Activated CD4-positive, alpha-beta memory T cell treated with anti-CD3 and anti-CD28 coated beads, Interleukin-2, amount 10 ng/mL, durations not matched to agents 7 days and 5 days (primary cell): Measurements from ENCODE around the gene GBF1. TPM values are rescaled to one million over a fixed set of nuclear protein-coding genes. Genes with fewer than 3 reads are reported as not detected.

Experiments
- CTCF ChIA-PET: fragments of 350-600 bp; sonication (Branson Sonifier 250); formaldehyde crosslinking; loops from one replicate; lab custom pipeline; 2021; ENCODE audit warnings: antibody characterized with exemption, inconsistent platforms; lab: Charles Lee
- POLR2A ChIA-PET: fragments of 350-600 bp; sonication (Branson Sonifier 250); formaldehyde crosslinking; loops from one replicate; lab custom pipeline; 2021; ENCODE audit warnings: antibody characterized with exemption; lab: Charles Lee
- DNase-seq: peaks from one replicate; pipeline ENCODE4 v3.0.0-alpha.2; 2020
- H3K27ac Mint-ChIP-seq: one replicate; pipeline ENCODE4 v1.8.0; 2021; ENCODE audit warnings: mild to moderate bottlenecking, mixed read lengths
- H3K27me3 Mint-ChIP-seq: one replicate; pipeline ENCODE4 v1.8.0; 2021; ENCODE audit warnings: mixed read lengths
- H3K36me3 Mint-ChIP-seq: one replicate; pipeline ENCODE4 v1.8.0; 2021; ENCODE audit warnings: low read depth, mixed read lengths
- H3K4me1 Mint-ChIP-seq: one replicate; pipeline ENCODE4 v1.8.0; 2021; ENCODE audit warnings: mixed read lengths
- H3K4me3 Mint-ChIP-seq: one replicate; pipeline ENCODE4 v1.8.0; 2021; ENCODE audit warnings: mild to moderate bottlenecking, mixed read lengths
- H3K9me3 Mint-ChIP-seq: one replicate; pipeline ENCODE4 v1.8.0; 2021; ENCODE audit warnings: mixed read lengths
- total RNA-seq, 2 experiments: library from RNA; stranded (reverse); gene quantifications; one replicate each; pipeline ENCODE4 v1.2.3, GENCODE V29; 2021

Gene GBF1
- total RNA-seq, 2 experiments from 2014 or later, result 42.4 to 43.1 TPM

DNA sequence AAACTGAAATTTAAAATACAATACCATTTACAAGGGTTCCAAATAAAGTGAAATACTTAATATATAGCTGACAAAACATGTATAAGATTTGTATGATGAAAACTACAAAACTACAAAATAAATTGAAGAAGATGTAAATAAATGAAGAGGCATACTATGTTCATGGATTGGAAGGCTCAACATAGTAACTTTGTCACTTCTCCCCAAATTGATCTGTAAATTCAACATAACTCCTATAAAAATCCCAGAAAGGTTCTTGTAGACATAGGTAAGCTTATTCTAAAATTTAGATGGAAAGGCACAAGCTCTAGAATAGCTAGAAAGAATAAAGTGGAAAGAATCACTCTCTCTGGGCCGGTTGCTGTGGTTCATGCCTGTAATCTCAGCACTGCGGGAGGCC lies 126.0 kb downstream of the GBF1 start:
- peaks cover 68% of the 10 kb centered on the region for H3K36me3 Mint-ChIP-seq
- CTCF ChIA-PET, result interaction anchor here (1.0 to 2.9 kb wide), 4 partner anchors 13 to 126 kb away, joined by 3 to 15 read pairs (median 7); partner anchors contain the start of gene GBF1
- no peak for DNase-seq
- POLR2A ChIA-PET, result no interaction called here
- no peak overlapping the region for H3K4me3 Mint-ChIP-seq
- H3K9me3 Mint-ChIP-seq, result no peaks in the 10 kb centered on the region
- H3K4me1 Mint-ChIP-seq, result no peaks in the 10 kb centered on the region
- H3K27ac Mint-ChIP-seq, result no peak overlapping the region
- no peaks in the 10 kb centered on the region for H3K27me3 Mint-ChIP-seq

DNA sequence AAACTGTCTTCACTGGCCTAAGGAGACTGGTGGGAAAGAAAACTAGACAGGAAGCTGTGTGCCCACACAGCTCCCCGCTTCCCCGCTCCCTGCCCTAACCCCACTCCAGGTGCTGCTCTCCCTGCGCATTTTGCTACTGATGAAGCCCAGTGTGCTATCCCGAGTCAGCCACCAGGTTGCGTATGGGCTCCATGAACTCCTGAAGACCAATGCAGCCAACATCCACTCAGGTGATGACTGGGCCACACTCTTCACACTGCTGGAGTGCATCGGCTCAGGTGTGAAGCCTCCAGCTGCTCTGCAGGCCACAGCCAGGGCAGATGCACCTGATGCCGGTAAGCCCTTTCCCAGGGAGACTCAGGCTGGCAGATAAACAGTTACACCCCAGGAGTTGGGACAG lies 129.9 kb downstream of the GBF1 start:
- CTCF ChIA-PET, result interaction anchor here (1.6 to 2.7 kb wide), 2 partner anchors 23 to 145 kb away, joined by 5 to 13 read pairs; no protein-coding TSS in a partner anchor
- no peak overlapping the region for H3K4me3 Mint-ChIP-seq
- no peaks in the 10 kb centered on the region for H3K9me3 Mint-ChIP-seq
- H3K36me3 Mint-ChIP-seq, result peaks cover 53% of the 10 kb centered on the region
- H3K27ac Mint-ChIP-seq, result no peak overlapping the region
- H3K27me3 Mint-ChIP-seq, result no peaks in the 10 kb centered on the region
- H3K4me1 Mint-ChIP-seq, result no peaks in the 10 kb centered on the region
- DNase-seq, result no peak
- POLR2A ChIA-PET, result no interaction called here

DNA sequence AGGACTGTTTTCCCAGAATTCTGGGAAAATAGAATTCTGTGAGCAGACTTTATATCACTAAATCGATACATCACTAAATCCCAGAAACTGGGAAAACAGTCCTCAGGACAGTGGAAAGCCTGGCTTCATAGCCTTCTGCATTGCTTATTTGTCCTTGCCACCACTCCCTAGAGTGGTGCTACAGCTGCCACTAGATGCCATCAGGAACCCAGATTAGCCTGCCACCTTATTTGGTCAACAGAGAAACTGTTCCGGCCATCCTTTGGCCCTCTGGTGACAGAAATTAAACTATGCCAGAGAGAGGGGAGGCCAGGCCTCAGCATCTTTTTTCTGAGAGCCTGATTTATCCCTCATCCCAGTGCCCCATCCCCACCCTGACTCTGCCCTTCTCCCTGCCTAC lies 130.5 kb downstream of the GBF1 start:
- POLR2A ChIA-PET, result interaction anchor here (1.5 kb wide), 1 partner anchor 18 kb away, joined by 5 read pairs; no protein-coding TSS in a partner anchor

DNA sequence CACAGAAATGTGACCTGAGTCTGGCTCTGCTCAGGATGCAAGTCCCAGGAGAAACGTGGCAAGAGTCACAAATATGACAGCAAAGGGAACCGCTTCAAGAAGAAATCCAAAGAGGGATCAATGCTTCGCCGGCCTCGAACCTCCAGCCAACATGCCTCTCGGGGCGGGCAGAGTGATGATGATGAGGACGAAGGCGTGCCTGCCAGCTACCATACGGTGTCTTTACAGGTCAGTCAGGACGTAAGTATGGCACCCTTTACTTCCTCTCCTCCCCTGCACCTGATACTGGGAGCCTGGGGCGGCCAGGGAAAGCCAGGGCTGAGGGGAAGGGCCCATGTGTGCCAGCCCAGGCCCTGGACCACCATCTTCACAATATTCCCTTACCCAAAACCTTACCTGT lies 131.6 kb downstream of the GBF1 start:
- ChIA-PET CTCF (interaction anchor here (1.6 kb wide), 1 partner anchor 25 kb away, joined by 5 read pairs; no protein-coding TSS in a partner anchor), POLR2A (interaction anchor here (1.5 kb wide), 1 partner anchor 17 kb away, joined by 5 read pairs; no protein-coding TSS in a partner anchor)
- no peak for DNase-seq
- no peak overlapping the region for H3K27ac Mint-ChIP-seq
- H3K9me3 Mint-ChIP-seq, result no peaks in the 10 kb centered on the region
- peaks cover 50% of the 10 kb centered on the region for H3K36me3 Mint-ChIP-seq
- H3K4me1 Mint-ChIP-seq, result no peaks in the 10 kb centered on the region
- no peak overlapping the region for H3K4me3 Mint-ChIP-seq
- no peaks in the 10 kb centered on the region for H3K27me3 Mint-ChIP-seq

More for the DNA sequence above, 130.5 kb downstream of the GBF1 start:
- H3K4me1 Mint-ChIP-seq, result no peaks in the 10 kb centered on the region
- H3K27me3 Mint-ChIP-seq, result no peaks in the 10 kb centered on the region
- H3K36me3 Mint-ChIP-seq, result peaks cover 51% of the 10 kb centered on the region
- no peak overlapping the region for H3K27ac Mint-ChIP-seq
- CTCF ChIA-PET, result interaction anchor here (1.0 to 2.7 kb wide), 3 partner anchors 24 to 146 kb away, joined by 3 to 13 read pairs (median 5); no protein-coding TSS in a partner anchor
- no peak for DNase-seq
- no peaks in the 10 kb centered on the region for H3K9me3 Mint-ChIP-seq
- H3K4me3 Mint-ChIP-seq, result no peak overlapping the region

DNA sequence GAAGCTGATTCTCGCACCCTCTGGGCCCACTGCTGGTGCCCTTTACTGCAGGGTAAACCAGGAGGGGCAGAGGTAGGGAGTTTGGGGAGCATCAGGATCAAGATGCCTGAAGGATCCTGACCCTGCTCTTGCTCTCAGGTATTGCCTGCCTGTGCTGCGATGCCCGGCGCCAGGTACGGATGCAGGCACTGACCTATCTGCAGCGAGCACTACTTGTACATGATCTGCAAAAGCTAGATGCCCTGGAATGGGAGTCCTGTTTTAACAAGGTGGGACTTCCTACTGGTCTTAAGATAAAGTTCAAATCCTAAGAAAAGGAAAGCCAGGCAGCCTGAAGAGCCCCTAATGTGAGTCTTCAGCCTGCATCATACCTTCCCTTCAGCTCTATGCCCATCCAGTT lies 134.1 kb downstream of the GBF1 start:
- Mint-ChIP-seq H3K4me1 (no peaks in the 10 kb centered on the region), H3K27me3 (no peaks in the 10 kb centered on the region), H3K4me3 (no peak overlapping the region), H3K27ac (no peak overlapping the region), H3K36me3 (peaks cover 50% of the 10 kb centered on the region), H3K9me3 (no peaks in the 10 kb centered on the region)
- ChIA-PET POLR2A (interaction anchor here (2.7 kb wide), 1 partner anchor 15 kb away, joined by 10 read pairs; no protein-coding TSS in a partner anchor), CTCF (interaction anchor here (1.1 to 2.5 kb wide), 2 partner anchors 20 to 27 kb away, joined by 5 to 10 read pairs; no protein-coding TSS in a partner anchor)
- DNase-seq, result no peak

DNA sequence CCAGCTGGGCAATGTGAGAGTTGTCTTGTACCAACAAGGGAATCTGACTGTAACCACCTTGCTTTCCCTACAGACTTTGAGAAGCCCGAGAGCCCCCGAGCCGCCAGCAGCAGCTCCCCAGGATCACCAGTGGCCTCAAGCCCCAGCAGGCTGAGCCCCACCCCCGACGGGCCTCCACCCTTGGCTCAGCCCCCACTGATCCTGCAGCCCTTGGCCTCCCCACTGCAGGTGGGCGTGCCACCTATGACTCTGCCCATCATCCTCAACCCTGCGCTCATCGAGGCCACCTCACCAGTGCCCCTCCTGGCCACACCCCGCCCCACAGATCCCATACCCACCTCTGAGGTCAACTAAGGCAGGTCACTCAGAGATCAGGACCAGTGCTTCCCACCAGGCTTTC lies 136.7 kb downstream of the GBF1 start:
- Mint-ChIP-seq H3K4me1 (no peaks in the 10 kb centered on the region), H3K27me3 (no peaks in the 10 kb centered on the region), H3K36me3 (peaks cover 39% of the 10 kb centered on the region), H3K27ac (no peak overlapping the region), H3K9me3 (no peaks in the 10 kb centered on the region), H3K4me3 (no peak overlapping the region)
- CTCF ChIA-PET, result interaction anchor here (1.0 to 1.2 kb wide), 2 partner anchors 11 to 151 kb away, joined by 4 to 6 read pairs; no protein-coding TSS in a partner anchor
- POLR2A ChIA-PET, result interaction anchor here (0.6 kb wide), 1 partner anchor 12 kb away, joined by 3 read pairs; no protein-coding TSS in a partner anchor
- DNase-seq, result no peak

DNA sequence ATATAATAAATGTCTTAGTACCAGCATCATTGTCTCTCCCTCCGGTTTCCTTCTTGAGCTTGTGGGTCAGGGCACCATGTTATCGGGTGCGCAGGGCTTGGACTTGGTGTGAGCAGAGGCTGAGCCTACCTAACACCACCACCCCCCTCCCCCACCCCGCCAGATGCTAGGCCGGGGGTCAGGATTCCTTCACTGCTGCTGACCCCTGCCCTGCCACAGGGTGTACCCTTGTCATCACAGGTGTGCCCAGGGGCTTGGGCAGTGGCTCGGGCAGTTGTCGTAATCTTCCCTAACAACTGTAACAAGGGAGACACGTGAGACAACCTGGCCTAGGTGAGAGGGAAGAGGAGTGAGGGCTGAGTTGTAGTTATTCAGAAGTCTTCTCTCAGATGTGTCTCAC lies 137.5 kb downstream of the GBF1 start:
- CTCF ChIA-PET, result interaction anchor here (1.6 to 3.1 kb wide), 3 partner anchors 10 to 21 kb away, joined by 3 to 17 read pairs (median 10); no protein-coding TSS in a partner anchor
- H3K27ac Mint-ChIP-seq, result no peak overlapping the region
- H3K9me3 Mint-ChIP-seq, result no peaks in the 10 kb centered on the region
- peaks cover 37% of the 10 kb centered on the region for H3K36me3 Mint-ChIP-seq
- H3K27me3 Mint-ChIP-seq, result no peaks in the 10 kb centered on the region
- DNase-seq, result no peak
- POLR2A ChIA-PET, result interaction anchor here (0.6 kb wide), 1 partner anchor 12 kb away, joined by 3 read pairs; no protein-coding TSS in a partner anchor
- H3K4me1 Mint-ChIP-seq, result no peaks in the 10 kb centered on the region
- H3K4me3 Mint-ChIP-seq, result no peak overlapping the region

DNA sequence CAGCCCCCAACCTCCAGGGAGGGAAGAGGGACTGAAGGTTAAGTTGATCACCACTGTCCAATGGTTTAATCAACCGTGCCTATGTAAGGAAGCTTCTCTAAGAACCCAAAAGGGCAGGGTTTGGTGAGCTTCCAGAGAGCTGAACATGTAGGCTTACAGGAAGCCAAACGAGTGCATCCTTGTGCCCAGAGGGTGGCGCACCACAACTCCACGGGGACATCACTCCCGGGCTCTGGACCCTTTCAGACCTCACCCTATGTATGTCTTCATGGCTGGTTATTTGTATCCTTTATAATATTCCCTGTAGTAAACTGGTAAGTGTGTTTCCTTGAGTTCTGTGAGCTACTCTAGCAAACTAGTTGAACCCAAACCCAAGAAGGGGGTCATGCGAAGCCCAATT lies 138.7 kb downstream of the GBF1 start:
- Mint-ChIP-seq H3K4me1 (no peaks in the 10 kb centered on the region), H3K4me3 (no peak overlapping the region), H3K9me3 (no peaks in the 10 kb centered on the region), H3K27ac (no peak overlapping the region), H3K27me3 (no peaks in the 10 kb centered on the region), H3K36me3 (peaks cover 34% of the 10 kb centered on the region)
- no peak for DNase-seq
- ChIA-PET CTCF (interaction anchor here (1.1 to 3.4 kb wide), 10 partner anchors 9 to 200 kb away, joined by 3 to 22 read pairs (median 4); no protein-coding TSS in a partner anchor), POLR2A (no interaction called here)

DNA sequence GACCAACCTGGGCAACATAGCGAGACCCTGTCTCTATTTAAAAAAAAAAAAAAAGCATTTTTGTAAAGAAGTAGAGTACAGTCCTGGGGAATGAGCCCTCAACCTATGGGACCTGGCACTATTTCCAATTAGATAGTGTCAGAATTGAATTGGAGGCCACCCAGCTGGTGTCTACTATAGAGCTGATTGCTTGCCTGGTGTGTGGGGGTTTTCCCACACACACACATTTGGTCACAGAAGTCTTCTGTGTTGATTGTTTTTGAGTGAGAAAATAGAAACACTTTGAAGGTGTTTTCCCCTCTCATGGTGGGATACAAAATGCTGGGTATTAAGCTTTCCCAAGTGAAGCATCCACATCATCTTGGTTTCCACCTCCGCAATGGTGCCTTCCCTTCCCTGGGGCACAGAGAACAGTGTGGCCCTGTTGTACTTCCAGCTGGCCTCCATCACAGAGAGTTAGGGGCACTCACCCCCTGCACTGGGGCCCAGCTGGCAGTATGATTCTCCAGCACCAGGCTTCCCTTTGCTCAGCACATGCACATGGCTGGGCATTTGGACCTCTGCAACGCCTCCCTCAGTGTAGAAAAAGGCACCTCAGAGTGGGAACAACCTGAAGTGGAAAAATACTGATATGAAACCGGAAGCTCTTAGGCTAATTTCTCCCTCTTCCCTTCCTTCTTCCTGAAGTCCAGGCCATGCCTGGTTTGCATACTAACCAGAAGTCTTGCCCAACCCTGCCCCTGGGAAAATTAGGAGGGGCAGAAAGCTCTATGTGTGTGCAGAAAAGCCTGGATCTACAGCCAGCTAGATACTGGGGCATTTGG lies 139.5 kb downstream of the GBF1 start:
- DNase-seq, result no peak
- CTCF ChIA-PET, result interaction anchor here (1.1 to 3.4 kb wide), 10 partner anchors 8 to 199 kb away, joined by 3 to 22 read pairs (median 4); no protein-coding TSS in a partner anchor
- Mint-ChIP-seq H3K4me3 (no peak overlapping the region), H3K27ac (no peak overlapping the region), H3K36me3 (peaks cover 28% of the 10 kb centered on the region), H3K4me1 (no peaks in the 10 kb centered on the region), H3K9me3 (no peaks in the 10 kb centered on the region), H3K27me3 (no peaks in the 10 kb centered on the region)
- POLR2A ChIA-PET, result interaction anchor here (1.0 kb wide), 1 partner anchor 9 kb away, joined by 8 read pairs; no protein-coding TSS in a partner anchor

DNA sequence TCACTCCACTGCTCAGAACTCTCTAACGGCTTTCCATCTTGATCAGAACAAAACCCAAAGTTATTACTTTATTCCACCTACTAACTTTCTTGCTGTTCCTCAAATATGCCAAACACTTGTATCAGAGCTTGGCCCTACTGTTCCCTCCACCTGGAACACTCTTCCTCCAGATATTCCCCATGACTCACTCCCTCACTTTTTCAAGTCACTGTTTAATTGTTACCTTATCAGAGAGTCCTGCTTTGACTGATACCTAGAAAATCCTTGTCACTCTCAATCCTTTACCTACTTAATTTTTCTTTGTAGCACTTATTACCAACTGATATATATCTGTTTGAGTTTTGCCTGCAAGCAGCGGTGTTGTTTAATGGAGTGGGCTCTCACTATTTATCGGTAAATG lies 144.6 kb downstream of the GBF1 start:
- H3K4me1 Mint-ChIP-seq, result peaks cover 9% of the 10 kb centered on the region
- H3K27me3 Mint-ChIP-seq, result no peaks in the 10 kb centered on the region

DNA sequence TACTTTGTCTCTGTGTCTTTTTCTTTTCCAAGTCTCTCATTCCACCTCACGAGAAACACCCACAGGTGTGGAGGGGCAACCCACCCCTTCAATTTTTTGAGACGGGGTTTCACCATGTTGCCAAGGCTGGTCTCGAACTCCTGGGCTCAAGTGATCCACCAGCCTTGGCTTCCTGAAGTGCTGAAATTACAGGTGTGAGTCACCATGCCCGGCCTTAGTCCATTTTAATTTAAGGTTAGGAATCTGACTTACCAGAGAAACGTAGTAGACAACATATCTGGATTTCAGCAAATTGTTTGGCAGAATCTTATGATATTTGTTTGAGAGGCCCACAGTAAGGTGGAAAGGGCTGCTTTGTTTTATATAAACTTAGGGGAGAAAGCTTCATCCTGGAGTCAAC lies 147.0 kb downstream of the GBF1 start:
- no peak overlapping the region for H3K4me3 Mint-ChIP-seq
- H3K27ac Mint-ChIP-seq, result no peak overlapping the region
- no peaks in the 10 kb centered on the region for H3K27me3 Mint-ChIP-seq
- CTCF ChIA-PET, result interaction anchor here (1.7 to 10.7 kb wide), 5 partner anchors 8 to 191 kb away, joined by 6 to 199 read pairs (median 14); partner anchors contain the start of genes ELOVL3 and FBXL15
- POLR2A ChIA-PET, result interaction anchor here (1.0 to 1.7 kb wide), 2 partner anchors 13 to 44 kb away, joined by 3 to 5 read pairs; no protein-coding TSS in a partner anchor
- no peak for DNase-seq
- H3K4me1 Mint-ChIP-seq, result peaks cover 25% of the 10 kb centered on the region
- no peaks in the 10 kb centered on the region for H3K9me3 Mint-ChIP-seq
- H3K36me3 Mint-ChIP-seq, result peaks cover 15% of the 10 kb centered on the region

More for the DNA sequence above, 144.6 kb downstream of the GBF1 start:
- DNase-seq, result no peak
- Mint-ChIP-seq H3K9me3 (no peaks in the 10 kb centered on the region), H3K27ac (no peak overlapping the region), H3K36me3 (no peaks in the 10 kb centered on the region), H3K4me3 (no peak overlapping the region)
- POLR2A ChIA-PET, result interaction anchor here (1.0 kb wide), 1 partner anchor 160 kb away, joined by 3 read pairs; no protein-coding TSS in a partner anchor
- CTCF ChIA-PET, result interaction anchor here (0.6 to 1.3 kb wide), 4 partner anchors 10 to 246 kb away, joined by 3 to 5 read pairs (median 4); no protein-coding TSS in a partner anchor

DNA sequence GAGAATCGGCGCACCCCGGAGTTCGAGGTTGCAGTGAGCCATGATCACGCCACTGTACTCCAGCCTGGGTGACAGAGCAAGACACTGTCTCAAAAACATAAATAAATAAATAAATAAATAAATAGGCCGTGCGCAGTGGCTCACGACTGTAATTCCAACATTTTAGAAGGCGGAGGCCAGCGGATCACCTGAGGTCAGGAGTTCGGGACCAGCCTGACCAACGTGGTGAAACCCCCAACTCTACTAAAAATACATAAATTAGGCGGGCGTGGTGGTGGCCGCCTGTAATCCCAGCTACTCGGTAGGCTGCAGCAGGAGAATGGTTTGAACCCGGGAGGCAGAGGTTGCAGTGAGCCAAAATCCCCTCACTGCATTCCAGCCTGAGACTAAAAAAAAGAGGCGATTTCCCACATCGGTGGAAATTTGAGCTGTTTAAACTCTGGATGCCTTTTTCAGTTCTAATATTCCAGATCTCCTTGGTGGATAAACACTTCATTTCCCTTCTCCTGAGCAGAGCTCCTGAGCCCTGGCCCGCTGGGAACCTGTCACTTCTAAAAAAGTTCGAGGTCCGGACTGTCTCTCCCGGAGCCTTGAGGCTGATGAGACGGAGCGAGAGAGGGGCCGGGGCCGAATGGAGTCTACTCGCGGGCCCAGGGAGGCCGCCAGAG lies 148.2 kb downstream of the GBF1 start:
- DNase-seq, result no peak
- H3K27me3 Mint-ChIP-seq, result no peaks in the 10 kb centered on the region
- no peaks in the 10 kb centered on the region for H3K9me3 Mint-ChIP-seq
- ChIA-PET POLR2A (interaction anchor here (0.6 to 4.3 kb wide), 32 partner anchors 7 to 224 kb away, joined by 3 to 38 read pairs (median 6); partner anchors contain the start of genes ACTR1A, C10orf95, CUEDC2 and ELOVL3), CTCF (interaction anchor here (0.6 to 10.7 kb wide), 25 partner anchors 9 to 224 kb away, joined by 3 to 199 read pairs (median 5); partner anchors contain the start of genes ACTR1A, C10orf95, CUEDC2 and ELOVL3)
- H3K27ac Mint-ChIP-seq, result peak overlapping the region; percentile 93
- H3K4me3 Mint-ChIP-seq, result peak overlapping the region; percentile 84
- peaks cover 27% of the 10 kb centered on the region for H3K36me3 Mint-ChIP-seq
- peaks cover 37% of the 10 kb centered on the region for H3K4me1 Mint-ChIP-seq
